Testis (tissue), 3 donors: ENCODE data around the gene GP1BA. TPM values are rescaled to one million over a fixed set of nuclear protein-coding genes. Genes with fewer than 3 reads are reported as not detected.

Experiments used
- DNase-seq: peaks from one replicate; pipeline ENCODE4 v3.0.0-alpha.2; 2019
- H3K27ac ChIP-seq, 2 donors: fragments of 200-600 bp; sonication (generic); one replicate each; pipeline ENCODE4 v1.5.1; 2019
- H3K27me3 ChIP-seq: fragments of 200-600 bp; sonication (generic); one replicate; pipeline ENCODE4 v1.5.1; 2019
- H3K36me3 ChIP-seq: fragments of 200-600 bp; sonication (generic); one replicate; pipeline ENCODE4 v1.5.1; 2017; ENCODE audit warnings: low read depth; ENCODE audit errors: missing control alignments
- H3K4me1 ChIP-seq: fragments of 200-600 bp; sonication (generic); one replicate; pipeline ENCODE4 v1.5.1; 2019
- H3K4me3 ChIP-seq, 2 donors: fragments of 200-600 bp; sonication (generic); one replicate each; pipeline ENCODE4 v1.5.1; 2017 to 2019
- H3K9me3 ChIP-seq: fragments of 200-600 bp; sonication (generic); one replicate; pipeline ENCODE4 v1.5.1; 2017
- CTCF ChIP-seq, 3 experiments: fragments of 450-650 bp in 2 of 3; fragments of 200-600 bp in 1 of 3; sonication (generic) in 1 of 3; IDR thresholded peaks; one replicate each; pipeline ENCODE4 v1.5.1; 2016 to 2019; ENCODE audit warnings: antibody characterized with exemption in 3 of 3, mild to moderate bottlenecking in 2 of 3, moderate library complexity in 1 of 3
- POLR2A ChIP-seq: fragments of 450-650 bp; IDR thresholded peaks from one replicate; pipeline ENCODE4 v1.6.1; 2017; ENCODE audit warnings: antibody characterized with exemption, mild to moderate bottlenecking, moderate library complexity
- WGBS, 2 donors: methylation state at CpG; one replicate each; pipeline ENCODE4 v1.1.5; 2018; 5-methylcytosine and 5-hydroxymethylcytosine counted together
- intact Hi-C: fragments of 100-400 bp; cut with DNase I; formaldehyde crosslinking; loops from one replicate; pipeline ENCODE4 v1.15.1; 2023; ENCODE audit warnings: low total_unique reads
- polyA plus RNA-seq: library from polyadenylated mRNA; stranded (reverse); fragments of 350-450 nt; fragmentation: Illumina TruSeq; extraction: RNeasy Lipid Tissue Mini Kit (QIAGEN cat#74804); gene quantifications from one replicate; pipeline ENCODE4 v1.2.3, GENCODE V29; 2014; ENCODE audit warnings: low read depth, low replicate concordance; ENCODE audit not compliant: insufficient read depth
- total RNA-seq, 2 donors: library from RNA; depleted of rRNA; stranded (reverse); fragments of >200 nt; gene quantifications; one replicate each; pipeline ENCODE4 v1.2.3, GENCODE V29; 2016

GP1BA gene
- total and polyA plus RNA-seq, 3 donors from 2014 or later, result 0.12 to 0.88 (median 0.47) TPM

GRCh38 chr17:4967539-4968485 lies 35.7 kb downstream of the GP1BA start, which contains the start of gene SPAG7:
SPAG7 (minus strand) TSS chr17:4967817; CDS start chr17:4967804, 13 bp downstream.
- TF ChIP-seq CTCF (IDR thresholded peaks at IDR 0.05) (peak in 2 of 3 experiments; percentile 5 to 18), POLR2A (peak; percentile 23)
- WGBS, 2 donors, result 0 to 1% methylated on average over 28 to 66 of the region's 66 CpGs
- intact Hi-C loops, result no loop called here
- Histone ChIP-seq H3K4me1 (peaks cover 22% of the 10 kb centered on the region), H3K36me3 (no peaks in the 10 kb centered on the region), H3K27ac (peak within 1 kb of the TSS; percentile 87 to 97), H3K27me3 (no peaks in the 10 kb centered on the region), H3K9me3 (no peaks in the 10 kb centered on the region), H3K4me3 (peak within 1 kb of the TSS; percentile 67 to 76)
- DNase-seq, result peak; percentile 96

DNA sequence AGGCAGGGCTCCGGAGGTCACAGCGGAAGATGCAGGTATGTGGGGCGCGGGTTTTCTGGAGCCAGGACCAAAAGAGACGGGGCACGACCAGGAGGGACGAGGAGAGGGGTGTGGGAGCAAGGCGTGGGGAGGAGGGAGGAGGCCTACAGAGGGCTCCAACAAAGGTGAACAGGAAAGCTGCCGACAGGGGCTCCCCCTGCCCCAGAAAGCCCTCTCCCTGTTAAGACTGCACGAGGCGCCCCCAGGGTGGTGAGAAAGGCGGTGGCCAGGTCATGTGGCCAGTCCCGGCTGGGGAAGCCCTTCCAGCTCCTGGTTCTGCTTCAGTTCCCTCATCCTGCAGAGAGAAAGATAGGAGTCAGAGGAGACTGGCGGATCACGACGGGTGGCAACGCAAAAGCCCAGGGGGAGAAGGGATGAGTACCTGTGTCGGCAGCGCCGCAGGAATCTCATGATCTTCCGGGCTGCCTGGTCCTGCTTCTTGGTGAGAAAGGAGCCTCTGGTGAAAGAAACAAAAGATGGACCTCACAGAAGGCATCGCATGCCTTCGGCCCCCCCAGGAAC lies 36.5 kb downstream of the GP1BA start:
- intact Hi-C loops, result no loop called here
- Histone ChIP-seq H3K27ac (peak overlapping the region; percentile 87 to 97), H3K36me3 (no peaks in the 10 kb centered on the region), H3K4me1 (peaks cover 22% of the 10 kb centered on the region), H3K27me3 (no peaks in the 10 kb centered on the region), H3K4me3 (peak overlapping the region; percentile 67 to 76), H3K9me3 (no peaks in the 10 kb centered on the region)
- peak; percentile 45 for DNase-seq
- no peak for TF ChIP-seq CTCF (IDR thresholded peaks at IDR 0.05)
- TF ChIP-seq POLR2A, result no peak
- WGBS, 2 donors, result 16 to 23% methylated on average over 22 to 23 of the region's 23 CpGs

- Histone ChIP-seq H3K9me3 (no peaks in the 10 kb centered on the region), H3K27me3 (no peaks in the 10 kb centered on the region), H3K27ac (peak overlapping the region in 1 of 2 donors; percentile 97), H3K4me3 (no peak overlapping the region), H3K4me1 (peaks cover 22% of the 10 kb centered on the region), H3K36me3 (no peaks in the 10 kb centered on the region)
- intact Hi-C loops, result no loop called here
- DNase-seq, result no peak
- no peak for TF ChIP-seq POLR2A
- no peak for TF ChIP-seq CTCF (IDR thresholded peaks at IDR 0.05)
- 40 to 60% methylated on average over 15 of the region's 15 CpGs for WGBS, 2 donors
Measured at GRCh38 chr17:4969047-4969550, 37.0 kb downstream of the GP1BA start.

DNA sequence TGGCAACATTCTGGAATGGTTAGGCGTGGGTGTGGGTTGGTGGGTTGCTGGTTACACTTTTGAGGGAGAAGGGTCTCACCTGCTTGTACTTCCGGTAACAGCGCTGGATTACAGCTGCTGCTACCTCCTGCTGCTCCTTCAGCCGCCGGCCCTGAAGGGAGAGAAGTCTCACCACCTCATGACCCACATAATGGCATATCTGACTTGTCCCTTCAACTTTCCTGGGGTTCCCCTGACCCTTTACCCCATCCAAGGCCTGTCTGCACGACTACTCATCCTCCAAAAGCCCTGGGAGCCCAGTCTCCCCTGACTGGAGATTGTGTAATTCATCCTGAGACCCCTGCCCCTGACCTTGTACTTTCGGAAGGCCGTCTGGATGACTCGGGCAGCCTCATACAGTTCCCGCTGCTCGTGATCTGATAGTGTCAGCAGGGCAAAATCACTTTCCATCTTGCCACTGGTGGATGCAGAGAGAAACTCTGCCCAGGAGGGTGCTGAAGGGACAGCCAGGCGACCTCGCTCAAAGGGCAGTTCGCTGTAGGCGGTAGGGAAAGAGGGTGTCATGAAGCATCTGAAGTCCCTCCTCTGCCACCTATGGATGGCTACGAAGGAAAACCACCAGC lies 37.6 kb downstream of the GP1BA start:
- intact Hi-C loops, result no loop called here
- no peaks in the 10 kb centered on the region for H3K9me3 ChIP-seq
- no peak overlapping the region for H3K4me3 ChIP-seq
- no peak for TF ChIP-seq CTCF (IDR thresholded peaks at IDR 0.05)
- TF ChIP-seq POLR2A, result no peak
- peak overlapping the region in 1 of 2 donors; percentile 97 for H3K27ac ChIP-seq
- H3K4me1 ChIP-seq, result peaks cover 22% of the 10 kb centered on the region
- no peaks in the 10 kb centered on the region for H3K27me3 ChIP-seq
- no peaks in the 10 kb centered on the region for H3K36me3 ChIP-seq
- WGBS, 2 donors, result 68 to 70% methylated on average over 15 to 16 of the region's 16 CpGs
- no peak for DNase-seq
